ENCODE measurements around the gene POLDIP2. TPM values are rescaled to one million over a fixed set of nuclear protein-coding genes. Genes with fewer than 3 reads are reported as not detected.

The POLDIP2 gene
- polyA plus RNA-seq, 1 of the 3 experiments (the other 2 are of a cell fraction) = 98.1 TPM

- H3K4me2 ChIP-seq = no peak overlapping the region
- WGBS (ENCODE audit: low lambda C conversion rate) = 56% methylated on average over 2 of the region's 2 CpGs
- POLR2A ChIA-PET = no interaction called here
Measured at GRCh38 chr17:28391401-28391800, 34.1 kb upstream of the POLDIP2 start.

GRCh38 chr17:28390984-28391383, 33.7 kb upstream of the POLDIP2 start:
- no peak for DNase-seq
- H3K27ac ChIP-seq (ENCODE audit: low read depth in 2 of 2, low read length in 1 of 2) = no peak overlapping the region
- H4K20me1 ChIP-seq (ENCODE audit: insufficient read depth) = no peaks in the 10 kb centered on the region
- H3K4me2 ChIP-seq = no peak overlapping the region
- no peaks in the 10 kb centered on the region for H3K9me2 ChIP-seq
- H3K9me3 ChIP-seq = no peaks in the 10 kb centered on the region
- TF ChIP-seq GABPA (IDR thresholded peaks at IDR 0.05; ENCODE audit: low read depth) (no peak), RXRA (IDR thresholded peaks at IDR 0.05; ENCODE audit: borderline replicate concordance, low read depth) (no peak), MXI1 (IDR thresholded peaks at IDR 0.05; ENCODE audit: low read depth, low read length) (no peak), FOSL2 (IDR thresholded peaks at IDR 0.05; ENCODE audit: borderline replicate concordance, low read depth) (no peak), FOXM1 (IDR thresholded peaks at IDR 0.05; ENCODE audit: low read depth) (no peak), JUND (IDR thresholded peaks at IDR 0.05) (no peak), POLR2AphosphoS5 (IDR thresholded peaks at IDR 0.05; ENCODE audit: low read depth, low read length) (no peak), NFIC (IDR thresholded peaks at IDR 0.05; ENCODE audit: borderline replicate concordance) (no peak), SMC3 (IDR thresholded peaks at IDR 0.05; ENCODE audit: low read depth, low read length) (no peak), NRF1 (IDR thresholded peaks at IDR 0.05; ENCODE audit: low read depth, low read length) (no peak), USF1 (IDR thresholded peaks at IDR 0.05; ENCODE audit: borderline replicate concordance, low read depth) (no peak), RAD21 (IDR thresholded peaks at IDR 0.05; ENCODE audit: low read length) (no peak), MEF2A (IDR thresholded peaks at IDR 0.05; ENCODE audit: borderline replicate concordance, low read depth) (no peak), TAF1 (IDR thresholded peaks at IDR 0.05; ENCODE audit: borderline replicate concordance, low read depth, low read length) (no peak), TCF12 (IDR thresholded peaks at IDR 0.05) (no peak), FOXJ3 (CRISPR knock-in tag; IDR thresholded peaks at IDR 0.05) (no peak)
- TF ChIP-seq, protein P1, sequence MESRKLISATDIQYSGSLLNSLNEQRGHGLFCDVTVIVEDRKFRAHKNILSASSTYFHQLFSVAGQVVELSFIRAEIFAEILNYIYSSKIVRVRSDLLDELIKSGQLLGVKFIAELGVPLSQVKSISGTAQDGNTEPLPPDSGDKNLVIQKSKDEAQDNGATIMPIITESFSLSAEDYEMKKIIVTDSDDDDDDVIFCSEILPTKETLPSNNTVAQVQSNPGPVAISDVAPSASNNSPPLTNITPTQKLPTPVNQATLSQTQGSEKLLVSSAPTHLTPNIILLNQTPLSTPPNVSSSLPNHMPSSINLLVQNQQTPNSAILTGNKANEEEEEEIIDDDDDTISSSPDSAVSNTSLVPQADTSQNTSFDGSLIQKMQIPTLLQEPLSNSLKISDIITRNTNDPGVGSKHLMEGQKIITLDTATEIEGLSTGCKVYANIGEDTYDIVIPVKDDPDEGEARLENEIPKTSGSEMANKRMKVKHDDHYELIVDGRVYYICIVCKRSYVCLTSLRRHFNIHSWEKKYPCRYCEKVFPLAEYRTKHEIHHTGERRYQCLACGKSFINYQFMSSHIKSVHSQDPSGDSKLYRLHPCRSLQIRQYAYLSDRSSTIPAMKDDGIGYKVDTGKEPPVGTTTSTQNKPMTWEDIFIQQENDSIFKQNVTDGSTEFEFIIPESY (IDR thresholded peaks at IDR 0.05; ENCODE audit: borderline replicate concordance, low read depth) = no peak
- ChIA-PET CTCF (no interaction called here), POLR2A (no interaction called here)
- H3K9ac ChIP-seq = no peak overlapping the region
- no peak overlapping the region for H3K4me3 ChIP-seq (ENCODE audit: low read depth in 2 of 2, low read length in 1 of 2)
- H3K4me1 ChIP-seq (ENCODE audit: control insufficient read depth in 1 of 2, insufficient read depth in 2 of 2, low read depth in 1 of 2, low read length in 1 of 2) = no peaks in the 10 kb centered on the region
- peaks cover 4% of the 10 kb centered on the region for H3F3A ChIP-seq (replicated peaks; ENCODE audit: insufficient read depth)
- 88% methylated on average over 1 of the region's 1 CpG for WGBS (ENCODE audit: low lambda C conversion rate)
- peaks cover 34 to 59% of the 10 kb centered on the region in 2 experiments for H3K36me3 ChIP-seq (replicated peaks in 1 of 2; ENCODE audit: control insufficient read depth in 1 of 2, insufficient read depth in 2 of 2, low read length in 1 of 2)
- no peaks in the 10 kb centered on the region for H3K79me2 ChIP-seq (ENCODE audit: insufficient read depth)
- no peak overlapping the region for H2AFZ ChIP-seq (ENCODE audit: low read depth)
- H3K27me3 ChIP-seq (ENCODE audit: insufficient read depth) = no peaks in the 10 kb centered on the region

More at GRCh38 chr17:28391401-28391800, 34.1 kb upstream of the POLDIP2 start:
- Histone ChIP-seq H3K27ac (ENCODE audit: low read depth in 2 of 2, low read length in 1 of 2) (no peak overlapping the region), H3K79me2 (ENCODE audit: insufficient read depth) (no peaks in the 10 kb centered on the region), H3K4me1 (ENCODE audit: control insufficient read depth in 1 of 2, insufficient read depth in 2 of 2, low read depth in 1 of 2, low read length in 1 of 2) (no peaks in the 10 kb centered on the region), H3K4me3 (ENCODE audit: low read depth in 2 of 2, low read length in 1 of 2) (no peak overlapping the region), H3K9me2 (no peaks in the 10 kb centered on the region), H3K9me3 (no peaks in the 10 kb centered on the region), H3F3A (replicated peaks; ENCODE audit: insufficient read depth) (peaks cover 4% of the 10 kb centered on the region), H4K20me1 (ENCODE audit: insufficient read depth) (no peaks in the 10 kb centered on the region), H3K9ac (no peak overlapping the region), H3K27me3 (ENCODE audit: insufficient read depth) (no peaks in the 10 kb centered on the region), H3K36me3 (replicated peaks in 1 of 2; ENCODE audit: control insufficient read depth in 1 of 2, insufficient read depth in 2 of 2, low read length in 1 of 2) (peaks cover 30 to 61% of the 10 kb centered on the region in 2 experiments), H2AFZ (ENCODE audit: low read depth) (no peak overlapping the region)
- TF ChIP-seq FOXM1 (IDR thresholded peaks at IDR 0.05; ENCODE audit: low read depth) = no peak
- TF ChIP-seq YY1 (IDR thresholded peaks at IDR 0.05; ENCODE audit: low read depth) = no peak
- no peak for TF ChIP-seq MAX (IDR thresholded peaks at IDR 0.05; ENCODE audit: low read depth)
- TF ChIP-seq NRF1 (IDR thresholded peaks at IDR 0.05; ENCODE audit: low read depth, low read length) = no peak
- no peak for DNase-seq
- CTCF ChIA-PET = no interaction called here

Data from SK-N-SH (cell line).